HEK293 (cell line): ENCODE measurements around the gene ERCC1.

Experiments
- AEBP2 ChIP-seq: fragments of 450-650 bp; formaldehyde crosslinking; IDR thresholded peaks from 2 replicates; pipeline ENCODE4 v1.5.1; 2016; ENCODE audit warnings: missing biosample characterization, missing genetic modification characterization, borderline replicate concordance
- KLF10 ChIP-seq: fragments of 450-650 bp; IDR thresholded peaks from 2 replicates; pipeline ENCODE4 v1.5.1; 2018; ENCODE audit warnings: missing biosample characterization, mild to moderate bottlenecking, missing genetic modification characterization
- PATZ1 ChIP-seq: fragments of 450-650 bp; formaldehyde crosslinking; IDR thresholded peaks from 2 replicates; pipeline ENCODE4 v1.5.1; 2016; ENCODE audit warnings: missing biosample characterization, missing genetic modification characterization
- PRDM10 ChIP-seq: fragments of 450-650 bp; formaldehyde crosslinking; IDR thresholded peaks from 2 replicates; pipeline ENCODE4 v1.5.1; 2016; ENCODE audit warnings: missing biosample characterization, missing genetic modification characterization
- SALL2 ChIP-seq: fragments of 450-650 bp; formaldehyde crosslinking; IDR thresholded peaks from 2 replicates; pipeline ENCODE4 v1.5.0; 2017; ENCODE audit warnings: missing biosample characterization, mild to moderate bottlenecking, missing genetic modification characterization, borderline replicate concordance
- SETDB1 ChIP-seq: IDR thresholded peaks from one replicate; pipeline ENCODE4 v1.6.1; 2017; ENCODE audit warnings: mild to moderate bottlenecking, low read length, moderate library complexity, mixed read lengths; ENCODE audit not compliant: insufficient read length
- WT1 ChIP-seq: fragments of 450-650 bp; formaldehyde crosslinking; IDR thresholded peaks from 2 replicates; pipeline ENCODE4 v1.5.1; 2016; ENCODE audit warnings: missing biosample characterization, missing genetic modification characterization
- ZBTB10 ChIP-seq: fragments of 450-650 bp; formaldehyde crosslinking; IDR thresholded peaks from 2 replicates; pipeline ENCODE4 v1.5.1; 2016; ENCODE audit warnings: missing biosample characterization, missing genetic modification characterization
- ZBTB20 ChIP-seq: fragments of 450-650 bp; formaldehyde crosslinking; IDR thresholded peaks from 2 replicates; pipeline ENCODE4 v1.5.1; 2016; ENCODE audit warnings: missing biosample characterization, missing genetic modification characterization
- ZBTB8A ChIP-seq: fragments of 450-650 bp; formaldehyde crosslinking; IDR thresholded peaks from 2 replicates; pipeline ENCODE4 v1.5.1; 2016; ENCODE audit warnings: missing biosample characterization, missing genetic modification characterization
- ZNF221 ChIP-seq: fragments of 450-650 bp; formaldehyde crosslinking; IDR thresholded peaks from 2 replicates; pipeline ENCODE4 v1.5.1; 2017; ENCODE audit warnings: missing biosample characterization, missing genetic modification characterization, borderline replicate concordance
- ZNF23 ChIP-seq: fragments of 450-650 bp; formaldehyde crosslinking; IDR thresholded peaks from 2 replicates; pipeline ENCODE4 v1.5.1; 2016; ENCODE audit warnings: missing biosample characterization, missing genetic modification characterization, borderline replicate concordance
- ZNF248 ChIP-seq: fragments of 450-650 bp; formaldehyde crosslinking; IDR thresholded peaks from 2 replicates; pipeline ENCODE4 v1.5.1; 2017; ENCODE audit warnings: missing biosample characterization, missing genetic modification characterization
- ZNF341 ChIP-seq: fragments of 450-650 bp; formaldehyde crosslinking; IDR thresholded peaks from 2 replicates; pipeline ENCODE4; 2016; ENCODE audit warnings: low read depth, missing biosample characterization, missing genetic modification characterization
- ZNF354C ChIP-seq: fragments of 450-650 bp; formaldehyde crosslinking; IDR thresholded peaks from 2 replicates; pipeline ENCODE4 v1.5.1; 2016; ENCODE audit warnings: missing biosample characterization, missing genetic modification characterization, low read depth, borderline replicate concordance
- ZNF37A ChIP-seq: fragments of 450-650 bp; IDR thresholded peaks from 2 replicates; pipeline ENCODE4 v1.5.1; 2018; ENCODE audit warnings: missing biosample characterization, missing genetic modification characterization
- ZNF501 ChIP-seq: fragments of 450-650 bp; formaldehyde crosslinking; IDR thresholded peaks from 2 replicates; pipeline ENCODE4 v1.5.1; 2016; ENCODE audit warnings: missing biosample characterization, missing genetic modification characterization
- ZNF521 ChIP-seq: fragments of 450-650 bp; formaldehyde crosslinking; IDR thresholded peaks from 2 replicates; pipeline ENCODE4 v1.5.1; 2017; ENCODE audit warnings: missing biosample characterization, mild to moderate bottlenecking, missing genetic modification characterization
- ZNF530 ChIP-seq: fragments of 450-650 bp; formaldehyde crosslinking; IDR thresholded peaks from 2 replicates; pipeline ENCODE4 v1.5.1; 2016; ENCODE audit warnings: low read depth, missing biosample characterization, missing genetic modification characterization
- ZNF623 ChIP-seq: fragments of 450-650 bp; formaldehyde crosslinking; IDR thresholded peaks from 2 replicates; pipeline ENCODE4 v1.5.1; 2016; ENCODE audit warnings: missing biosample characterization, missing genetic modification characterization
- ZNF654 ChIP-seq: fragments of 450-650 bp; formaldehyde crosslinking; IDR thresholded peaks from 2 replicates; pipeline ENCODE4 v1.5.1; 2016; ENCODE audit warnings: low read depth, missing biosample characterization, missing genetic modification characterization
- ZNF692 ChIP-seq: fragments of 450-650 bp; formaldehyde crosslinking; IDR thresholded peaks from 2 replicates; pipeline ENCODE4 v1.5.1; 2016; ENCODE audit warnings: missing biosample characterization, missing genetic modification characterization
- ZNF777 ChIP-seq: fragments of 450-650 bp; formaldehyde crosslinking; IDR thresholded peaks from 2 replicates; pipeline ENCODE4 v1.5.1; 2017; ENCODE audit warnings: missing biosample characterization, missing genetic modification characterization, borderline replicate concordance
- ZNF843 ChIP-seq: fragments of 450-650 bp; formaldehyde crosslinking; IDR thresholded peaks from 2 replicates; pipeline ENCODE4 v1.5.1; 2016; ENCODE audit warnings: missing biosample characterization, missing genetic modification characterization
- ZSCAN18 ChIP-seq: fragments of 450-650 bp; formaldehyde crosslinking; IDR thresholded peaks from 2 replicates; pipeline ENCODE4 v1.5.1; 2016; ENCODE audit warnings: missing biosample characterization, missing genetic modification characterization
- ZSCAN30 ChIP-seq: fragments of 450-650 bp; IDR thresholded peaks from 2 replicates; pipeline ENCODE4 v1.5.1; 2018; ENCODE audit warnings: missing biosample characterization, mild to moderate bottlenecking, missing genetic modification characterization, moderate library complexity

ERCC1 gene

GRCh38 chr19:45439569-45440258 is 16.0 kb upstream of the ERCC1 start (continued):
- TF ChIP-seq ZSCAN18 (tag by site-specific recombination), result no peak
- TF ChIP-seq ZBTB8A (tag by site-specific recombination), result peak; percentile 95
- no peak for TF ChIP-seq ZNF623 (tag by site-specific recombination)
- TF ChIP-seq ZBTB10, result peak; percentile 45; the same call in 1 of the 2 replicates
- no peak for TF ChIP-seq ZNF777 (tag by site-specific recombination)
- no peak for TF ChIP-seq ZNF501 (tag by site-specific recombination)
- TF ChIP-seq ZNF654 (tag by site-specific recombination), result peak; percentile 39
- no peak for TF ChIP-seq ZNF843 (tag by site-specific recombination)
- TF ChIP-seq ZBTB20 (tag by site-specific recombination), result peak; percentile 82
- TF ChIP-seq ZNF354C (tag by site-specific recombination), result no peak
- no peak for TF ChIP-seq SETDB1
- peak; percentile 73 for TF ChIP-seq KLF10 (tag by site-specific recombination)
- TF ChIP-seq ZNF530 (tag by site-specific recombination), result no peak
- no peak for TF ChIP-seq WT1 (tag by site-specific recombination)
- TF ChIP-seq ZNF521 (tag by site-specific recombination), result no peak
- TF ChIP-seq ZNF23 (tag by site-specific recombination), result no peak
- TF ChIP-seq ZNF221 (tag by site-specific recombination), result no peak
- TF ChIP-seq ZSCAN30 (tag by site-specific recombination), result peak; percentile 86
- peak; percentile 55 for TF ChIP-seq ZNF341 (tag by site-specific recombination)
- peak; percentile 76; the same call in 1 of the 2 replicates for TF ChIP-seq PATZ1 (tag by site-specific recombination)
- no peak for TF ChIP-seq AEBP2 (tag by site-specific recombination)
- TF ChIP-seq ZNF248, result no peak
- TF ChIP-seq ZNF692 (tag by site-specific recombination), result peak; percentile 60; the same call in 1 of the 2 replicates
- TF ChIP-seq PRDM10 (tag by site-specific recombination), result peak; percentile 75
- no peak for TF ChIP-seq SALL2 (tag by site-specific recombination)
- TF ChIP-seq ZNF37A (tag by site-specific recombination), result no peak
